SK-N-SH treated with all-trans-retinoic acid at 6 μM for 48 hours (cell line): ENCODE results near the gene KDM4B.

ENCODE experiments used
- ATAC-seq: fragments of 200-7000 bp; cut with Tn5 transposase; 3 replicates; pipeline ENCODE4 v1.9.1; 2020; ENCODE audit warnings: mild to moderate bottlenecking, moderate library complexity
- BACH2 ChIP-seq: fragments of 250-450 bp; sonication (Bioruptor Pico); IDR thresholded peaks from 2 replicates; pipeline ENCODE4 v1.9.0; 2021; ENCODE audit warnings: mild to moderate bottlenecking, borderline replicate concordance
- CSRNP3 ChIP-seq: fragments of 250-450 bp; sonication (Bioruptor Pico); IDR thresholded peaks from 2 replicates; pipeline ENCODE4 v1.5.1; 2021; ENCODE audit warnings: mild to moderate bottlenecking, moderate library complexity
- GLIS3 ChIP-seq: fragments of 250-450 bp; sonication (Bioruptor Pico); IDR thresholded peaks from 2 replicates; pipeline ENCODE4 v1.5.0; 2020; ENCODE audit warnings: mild to moderate bottlenecking, moderate library complexity
- ISL1 ChIP-seq: fragments of 250-450 bp; sonication (Bioruptor Pico); IDR thresholded peaks from 2 replicates; pipeline ENCODE4 v2.1.2; 2022; ENCODE audit warnings: mild to moderate bottlenecking, moderate library complexity
- OSR1 ChIP-seq: fragments of 250-450 bp; sonication (Bioruptor Pico); IDR thresholded peaks from 2 replicates; pipeline ENCODE4 v1.8.0; 2022; ENCODE audit warnings: moderate library complexity, mild to moderate bottlenecking, inconsistent platforms
- POU6F1 ChIP-seq: fragments of 250-450 bp; sonication (Bioruptor Pico); IDR thresholded peaks from 2 replicates; pipeline ENCODE4 v1.8.0; 2021; ENCODE audit warnings: low read depth, mild to moderate bottlenecking, moderate library complexity, borderline replicate concordance
- PPARA ChIP-seq: fragments of 250-450 bp; sonication (Bioruptor Pico); IDR thresholded peaks from 2 replicates; pipeline ENCODE4 v1.5.0; 2020; ENCODE audit warnings: mild to moderate bottlenecking, borderline replicate concordance
- SNAI2 ChIP-seq: fragments of 250-450 bp; sonication (Bioruptor Pico); IDR thresholded peaks from 2 replicates; pipeline ENCODE4 v1.5.0; 2020; ENCODE audit warnings: mild to moderate bottlenecking, moderate library complexity
- TCF4 ChIP-seq: fragments of 250-450 bp; sonication (Bioruptor Pico); IDR thresholded peaks from 2 replicates; pipeline ENCODE4 v1.8.0; 2021; ENCODE audit warnings: mild to moderate bottlenecking, moderate library complexity, borderline replicate concordance
- TSHZ2 ChIP-seq: fragments of 250-450 bp; sonication (Bioruptor Pico); IDR thresholded peaks from 2 replicates; pipeline ENCODE4 v1.5.0; 2020; ENCODE audit warnings: mild to moderate bottlenecking, moderate library complexity
- ZFP3 ChIP-seq: fragments of 250-450 bp; sonication (Bioruptor Pico); IDR thresholded peaks from 2 replicates; pipeline ENCODE4 v1.5.0; 2020; ENCODE audit warnings: mild to moderate bottlenecking, moderate library complexity
- ZFP30 ChIP-seq: fragments of 450-650 bp; formaldehyde crosslinking; IDR thresholded peaks from 2 replicates; pipeline ENCODE4 v1.5.0; 2022; ENCODE audit warnings: mild to moderate bottlenecking, moderate library complexity
- ZNF565 ChIP-seq: fragments of 450-650 bp; formaldehyde crosslinking; conservative IDR thresholded peaks from 2 replicates; pipeline ENCODE4 v1.5.0; 2020; ENCODE audit warnings: low read depth, mild to moderate bottlenecking, moderate library complexity
- ZNF8 ChIP-seq: fragments of 450-650 bp; formaldehyde crosslinking; IDR thresholded peaks from 2 replicates; pipeline ENCODE4 v1.5.0; 2020; ENCODE audit warnings: mild to moderate bottlenecking, moderate library complexity
- TF ChIP-seq, protein P1 (sequence below): fragments of 250-450 bp; sonication (Bioruptor Pico); IDR thresholded peaks from 2 replicates; pipeline ENCODE4 v1.8.0; 2020; ENCODE audit warnings: mild to moderate bottlenecking, moderate library complexity, borderline replicate concordance

Gene KDM4B

GRCh38 chr19:5131506-5132205 is 162.7 kb downstream of the KDM4B start:
- TF ChIP-seq POU6F1 (no peak), ISL1 (CRISPR knock-in tag) (no peak), TCF4 (CRISPR knock-in tag) (no peak), ZFP3 (no peak), PPARA (CRISPR knock-in tag) (no peak), TSHZ2 (no peak), ZNF565 (CRISPR knock-in tag) (no peak), BACH2 (CRISPR knock-in tag) (no peak), ZFP30 (CRISPR knock-in tag) (no peak), ZNF8 (CRISPR knock-in tag) (no peak)
- TF ChIP-seq, protein P1, sequence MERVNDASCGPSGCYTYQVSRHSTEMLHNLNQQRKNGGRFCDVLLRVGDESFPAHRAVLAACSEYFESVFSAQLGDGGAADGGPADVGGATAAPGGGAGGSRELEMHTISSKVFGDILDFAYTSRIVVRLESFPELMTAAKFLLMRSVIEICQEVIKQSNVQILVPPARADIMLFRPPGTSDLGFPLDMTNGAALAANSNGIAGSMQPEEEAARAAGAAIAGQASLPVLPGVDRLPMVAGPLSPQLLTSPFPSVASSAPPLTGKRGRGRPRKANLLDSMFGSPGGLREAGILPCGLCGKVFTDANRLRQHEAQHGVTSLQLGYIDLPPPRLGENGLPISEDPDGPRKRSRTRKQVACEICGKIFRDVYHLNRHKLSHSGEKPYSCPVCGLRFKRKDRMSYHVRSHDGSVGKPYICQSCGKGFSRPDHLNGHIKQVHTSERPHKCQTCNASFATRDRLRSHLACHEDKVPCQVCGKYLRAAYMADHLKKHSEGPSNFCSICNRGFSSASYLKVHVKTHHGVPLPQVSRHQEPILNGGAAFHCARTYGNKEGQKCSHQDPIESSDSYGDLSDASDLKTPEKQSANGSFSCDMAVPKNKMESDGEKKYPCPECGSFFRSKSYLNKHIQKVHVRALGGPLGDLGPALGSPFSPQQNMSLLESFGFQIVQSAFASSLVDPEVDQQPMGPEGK (CRISPR knock-in tag), result no peak

GRCh38 chr19:5132206-5132560 is 163.3 kb downstream of the KDM4B start:
- no peak for ATAC-seq
- TF ChIP-seq OSR1 (CRISPR knock-in tag), result no peak
- TF ChIP-seq TCF4 (CRISPR knock-in tag), result no peak
- TF ChIP-seq BACH2 (CRISPR knock-in tag), result no peak
- TF ChIP-seq GLIS3 (CRISPR knock-in tag), result no peak
- TF ChIP-seq POU6F1, result no peak
- TF ChIP-seq CSRNP3 (CRISPR knock-in tag), result no peak
- no peak for TF ChIP-seq TSHZ2
- no peak for TF ChIP-seq SNAI2

More at GRCh38 chr19:5131506-5132205, 162.7 kb downstream of the KDM4B start:
- no peak for ATAC-seq
